HepG2 (cell line): ENCODE data around the gene SLCO3A1. TPM values are rescaled to one million over a fixed set of nuclear protein-coding genes. Genes with fewer than 3 reads are reported as not detected.

Source experiments
- ELF1 ChIP-seq: sonication (generic); formaldehyde crosslinking; IDR thresholded peaks from 2 replicates; pipeline ENCODE4 v1.4.0; 2020; ENCODE audit warnings: missing genetic modification reagents
- ERF ChIP-seq: IDR thresholded peaks from 2 replicates; pipeline ENCODE4 v1.6.1; 2018; ENCODE audit warnings: missing biosample characterization, missing genetic modification reagents
- KLF16 ChIP-seq, 2 experiments: sonication (generic) in 1 of 2; formaldehyde crosslinking in 1 of 2; IDR thresholded peaks; 2 replicates each; pipeline versions ENCODE4 v1.6.1 to v1.8.0; 2016 to 2023; ENCODE audit warnings: missing genetic modification reagents in 2 of 2, missing compliant biosample characterization in 1 of 2
- MAZ ChIP-seq, 2 experiments: sonication (generic) in 1 of 2; formaldehyde crosslinking in 1 of 2; IDR thresholded peaks; 2 replicates each; pipeline versions ENCODE4 v1.5.0 to v1.6.1; 2012 to 2020; ENCODE audit warnings: low read depth in 2 of 2, mild to moderate bottlenecking in 2 of 2, borderline replicate concordance in 1 of 2, improper control_type of control experiment in 1 of 2, low read length in 1 of 2, missing genetic modification reagents in 1 of 2, moderate library complexity in 1 of 2
- MYPOP ChIP-seq: sonication (generic); formaldehyde crosslinking; IDR thresholded peaks from 2 replicates; pipeline ENCODE4 v1.8.1; 2023; ENCODE audit warnings: mild to moderate bottlenecking, moderate library complexity, missing genetic modification reagents
- NFE2 ChIP-seq: sonication (generic); formaldehyde crosslinking; IDR thresholded peaks from 2 replicates; pipeline ENCODE4 v1.4.0; 2020; ENCODE audit warnings: missing genetic modification reagents
- NONO ChIP-seq, 2 experiments: fragments of 450-650 bp in 1 of 2; sonication (generic) in 1 of 2; formaldehyde crosslinking in 1 of 2; IDR thresholded peaks in 1 of 2; conservative IDR thresholded peaks in 1 of 2; 2 replicates each; pipeline versions ENCODE4 v1.6.1 to v1.8.0; 2017 to 2022; ENCODE audit warnings: mild to moderate bottlenecking in 1 of 2, missing genetic modification reagents in 1 of 2, moderate library complexity in 1 of 2
- PREB ChIP-seq: sonication (generic); formaldehyde crosslinking; IDR thresholded peaks from 2 replicates; pipeline ENCODE4 v1.4.0; 2020; ENCODE audit warnings: missing genetic modification reagents
- SNAPC2 ChIP-seq: sonication (generic); formaldehyde crosslinking; IDR thresholded peaks from 2 replicates; pipeline ENCODE4 v1.8.1; 2022; ENCODE audit warnings: mild to moderate bottlenecking, missing genetic modification reagents
- TARDBP ChIP-seq: sonication (generic); formaldehyde crosslinking; IDR thresholded peaks from 2 replicates; pipeline ENCODE4 v1.8.0; 2022; ENCODE audit warnings: mild to moderate bottlenecking, missing genetic modification reagents
- TEAD2 ChIP-seq: sonication (generic); formaldehyde crosslinking; IDR thresholded peaks from 2 replicates; pipeline ENCODE4 v1.9.0; 2021; ENCODE audit warnings: missing genetic modification reagents
- ZBTB33 ChIP-seq: sonication (generic); formaldehyde crosslinking; IDR thresholded peaks from 2 replicates; pipeline ENCODE4 v1.4.0; 2020; ENCODE audit warnings: missing genetic modification reagents
- ZKSCAN1 ChIP-seq: fragments of 150-350 bp; IDR thresholded peaks from 2 replicates; pipeline ENCODE4 v1.6.1; 2014; ENCODE audit warnings: low read length
- ZNF740 ChIP-seq: sonication (generic); formaldehyde crosslinking; IDR thresholded peaks from 2 replicates; pipeline ENCODE4 v1.4.0; 2020; ENCODE audit warnings: missing genetic modification reagents
- ZSCAN22 ChIP-seq: sonication (generic); formaldehyde crosslinking; IDR thresholded peaks from 2 replicates; pipeline ENCODE4 v1.4.0; 2020; ENCODE audit warnings: mild to moderate bottlenecking, missing genetic modification reagents
- polyA plus RNA-seq, 8 experiments: library from polyadenylated mRNA; depleted of rRNA in 3 of 8; stranded (reverse) in 7 of 8; unstranded in 1 of 8; fragments of >200 nt; fragmentation: Illumina TruSeq in 4 of 8; extraction: Trizol in 4 of 8; gene quantifications; 2 replicates each; pipeline versions ENCODE4 v1.2.1 to v1.2.3, GENCODE V29; 2011 to 2016; ENCODE audit warnings: low read depth in 4 of 8, missing spikeins in 1 of 8, mixed read lengths in 1 of 8; ENCODE audit not compliant: insufficient read depth in 1 of 8
- total RNA-seq, 5 experiments: library from RNA; depleted of rRNA; stranded (reverse); fragments of >200 nt; fragmentation: Illumina TruSeq; extraction: Trizol; gene quantifications; 2 replicates each; pipeline ENCODE4 v1.2.3, GENCODE V29; 2016; ENCODE audit warnings: low read depth in 1 of 5
- TF ChIP-seq, protein P1 (sequence below): sonication (generic); formaldehyde crosslinking; IDR thresholded peaks from 2 replicates; pipeline ENCODE4 v1.4.0; 2020; ENCODE audit warnings: missing genetic modification reagents
- TF ChIP-seq, protein P2 (sequence below): sonication (generic); formaldehyde crosslinking; IDR thresholded peaks from 2 replicates; pipeline ENCODE4 v1.4.0; 2020; ENCODE audit warnings: mild to moderate bottlenecking, missing genetic modification reagents
- TF ChIP-seq, protein P3 (sequence below): sonication (generic); formaldehyde crosslinking; IDR thresholded peaks from 2 replicates; pipeline ENCODE4 v1.4.0; 2020; ENCODE audit warnings: mild to moderate bottlenecking, missing genetic modification reagents, borderline replicate concordance

SLCO3A1 gene
- total and polyA plus RNA-seq, 2 of the 13 experiments (the other 11 are each of a cell fraction or from before 2014, with no cell fraction given): 0.02 TPM; not detected in 1

GRCh38 chr15:92170897-92171296 is 317.4 kb downstream of the SLCO3A1 start (continued):
- TF ChIP-seq NONO (IDR thresholded peaks at IDR 0.05): no peak
- TF ChIP-seq NONO (CRISPR knock-in tag; conservative IDR thresholded peaks at IDR 0.05): no peak
- TF ChIP-seq, protein P1, sequence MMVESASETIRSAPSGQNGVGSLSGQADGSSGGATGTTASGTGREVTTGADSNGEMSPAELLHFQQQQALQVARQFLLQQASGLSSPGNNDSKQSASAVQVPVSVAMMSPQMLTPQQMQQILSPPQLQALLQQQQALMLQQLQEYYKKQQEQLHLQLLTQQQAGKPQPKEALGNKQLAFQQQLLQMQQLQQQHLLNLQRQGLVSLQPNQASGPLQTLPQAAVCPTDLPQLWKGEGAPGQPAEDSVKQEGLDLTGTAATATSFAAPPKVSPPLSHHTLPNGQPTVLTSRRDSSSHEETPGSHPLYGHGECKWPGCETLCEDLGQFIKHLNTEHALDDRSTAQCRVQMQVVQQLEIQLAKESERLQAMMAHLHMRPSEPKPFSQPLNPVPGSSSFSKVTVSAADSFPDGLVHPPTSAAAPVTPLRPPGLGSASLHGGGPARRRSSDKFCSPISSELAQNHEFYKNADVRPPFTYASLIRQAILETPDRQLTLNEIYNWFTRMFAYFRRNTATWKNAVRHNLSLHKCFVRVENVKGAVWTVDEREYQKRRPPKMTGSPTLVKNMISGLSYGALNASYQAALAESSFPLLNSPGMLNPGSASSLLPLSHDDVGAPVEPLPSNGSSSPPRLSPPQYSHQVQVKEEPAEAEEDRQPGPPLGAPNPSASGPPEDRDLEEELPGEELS (CRISPR knock-in tag): peak; percentile 41; the same call in 1 of the 2 replicates
- TF ChIP-seq, protein P2, sequence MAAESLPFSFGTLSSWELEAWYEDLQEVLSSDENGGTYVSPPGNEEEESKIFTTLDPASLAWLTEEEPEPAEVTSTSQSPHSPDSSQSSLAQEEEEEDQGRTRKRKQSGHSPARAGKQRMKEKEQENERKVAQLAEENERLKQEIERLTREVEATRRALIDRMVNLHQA (CRISPR knock-in tag): no peak
- TF ChIP-seq TEAD2 (CRISPR knock-in tag): no peak
- TF ChIP-seq ZBTB33 (CRISPR knock-in tag): no peak
- no peak for TF ChIP-seq MYPOP (CRISPR knock-in tag)
- TF ChIP-seq TARDBP (CRISPR knock-in tag): peak; percentile 59; the same call in 1 of the 2 replicates
- no peak for TF ChIP-seq KLF16 (CRISPR knock-in tag; IDR thresholded peaks at IDR 0.05)
- no peak for TF ChIP-seq ZKSCAN1
- no peak for TF ChIP-seq PREB
- TF ChIP-seq ZNF740 (CRISPR knock-in tag): no peak
- TF ChIP-seq ELF1 (CRISPR knock-in tag): no peak
- TF ChIP-seq SNAPC2 (CRISPR knock-in tag): no peak
- TF ChIP-seq ERF (CRISPR knock-in tag): no peak
- TF ChIP-seq, protein P3, sequence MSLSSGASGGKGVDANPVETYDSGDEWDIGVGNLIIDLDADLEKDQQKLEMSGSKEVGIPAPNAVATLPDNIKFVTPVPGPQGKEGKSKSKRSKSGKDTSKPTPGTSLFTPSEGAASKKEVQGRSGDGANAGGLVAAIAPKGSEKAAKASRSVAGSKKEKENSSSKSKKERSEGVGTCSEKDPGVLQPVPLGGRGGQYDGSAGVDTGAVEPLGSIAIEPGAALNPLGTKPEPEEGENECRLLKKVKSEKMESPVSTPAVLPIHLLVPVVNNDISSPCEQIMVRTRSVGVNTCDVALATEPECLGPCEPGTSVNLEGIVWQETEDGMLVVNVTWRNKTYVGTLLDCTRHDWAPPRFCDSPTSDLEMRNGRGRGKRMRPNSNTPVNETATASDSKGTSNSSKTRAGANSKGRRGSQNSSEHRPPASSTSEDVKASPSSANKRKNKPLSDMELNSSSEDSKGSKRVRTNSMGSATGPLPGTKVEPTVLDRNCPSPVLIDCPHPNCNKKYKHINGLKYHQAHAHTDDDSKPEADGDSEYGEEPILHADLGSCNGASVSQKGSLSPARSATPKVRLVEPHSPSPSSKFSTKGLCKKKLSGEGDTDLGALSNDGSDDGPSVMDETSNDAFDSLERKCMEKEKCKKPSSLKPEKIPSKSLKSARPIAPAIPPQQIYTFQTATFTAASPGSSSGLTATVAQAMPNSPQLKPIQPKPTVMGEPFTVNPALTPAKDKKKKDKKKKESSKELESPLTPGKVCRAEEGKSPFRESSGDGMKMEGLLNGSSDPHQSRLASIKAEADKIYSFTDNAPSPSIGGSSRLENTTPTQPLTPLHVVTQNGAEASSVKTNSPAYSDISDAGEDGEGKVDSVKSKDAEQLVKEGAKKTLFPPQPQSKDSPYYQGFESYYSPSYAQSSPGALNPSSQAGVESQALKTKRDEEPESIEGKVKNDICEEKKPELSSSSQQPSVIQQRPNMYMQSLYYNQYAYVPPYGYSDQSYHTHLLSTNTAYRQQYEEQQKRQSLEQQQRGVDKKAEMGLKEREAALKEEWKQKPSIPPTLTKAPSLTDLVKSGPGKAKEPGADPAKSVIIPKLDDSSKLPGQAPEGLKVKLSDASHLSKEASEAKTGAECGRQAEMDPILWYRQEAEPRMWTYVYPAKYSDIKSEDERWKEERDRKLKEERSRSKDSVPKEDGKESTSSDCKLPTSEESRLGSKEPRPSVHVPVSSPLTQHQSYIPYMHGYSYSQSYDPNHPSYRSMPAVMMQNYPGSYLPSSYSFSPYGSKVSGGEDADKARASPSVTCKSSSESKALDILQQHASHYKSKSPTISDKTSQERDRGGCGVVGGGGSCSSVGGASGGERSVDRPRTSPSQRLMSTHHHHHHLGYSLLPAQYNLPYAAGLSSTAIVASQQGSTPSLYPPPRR (CRISPR knock-in tag): no peak
- TF ChIP-seq ZSCAN22 (CRISPR knock-in tag): no peak
- TF ChIP-seq NFE2 (CRISPR knock-in tag): no peak
- TF ChIP-seq MAZ (IDR thresholded peaks at IDR 0.05; ENCODE audit: borderline replicate concordance, low read depth, low read length): no peak
- TF ChIP-seq MAZ (CRISPR knock-in tag; IDR thresholded peaks at IDR 0.05; ENCODE audit: low read depth): no peak
